GM10847 (cell line): ENCODE data around the gene ORM1.
"Not testable (repeated sequence)": the region's sequence is repeated elsewhere in the genome, so short reads cannot be mapped to it uniquely, and the experiment has no call there.

Source experiments
- POLR2A ChIP-seq: IDR thresholded peaks from 2 replicates; pipeline ENCODE4 v1.6.1; 2011; ENCODE audit not compliant: insufficient read length; ENCODE audit errors: extremely low read depth

Gene ORM1

GRCh38 chr9:114322831-114323531 lies at the start of gene ORM1:
Gene ORM1 (plus strand): TSS chr9:114323098. CDS start chr9:114323134, 36 bp downstream.
- not testable (repeated sequence) for TF ChIP-seq POLR2A

GRCh38 chr9:114273461-114273881 lies 49.4 kb upstream of the ORM1 start:
- TF ChIP-seq POLR2A: no peak

- TF ChIP-seq POLR2A: no peak
Observed at GRCh38 chr9:114274217-114274616, 48.7 kb upstream of the ORM1 start.

GRCh38 chr9:114275246-114276004 lies 47.5 kb upstream of the ORM1 start:
- no peak for TF ChIP-seq POLR2A

GRCh38 chr9:114276908-114277821 lies 45.7 kb upstream of the ORM1 start:
- TF ChIP-seq POLR2A: no peak

GRCh38 chr9:114278356-114278755 lies 44.5 kb upstream of the ORM1 start:
- no peak for TF ChIP-seq POLR2A

- TF ChIP-seq POLR2A: no peak
Observed at GRCh38 chr9:114278881-114279570, 43.9 kb upstream of the ORM1 start.

GRCh38 chr9:114279693-114280092 lies 43.2 kb upstream of the ORM1 start:
- TF ChIP-seq POLR2A: no peak

- no peak for TF ChIP-seq POLR2A
Observed at GRCh38 chr9:114280636-114281472, 42.0 kb upstream of the ORM1 start.

- TF ChIP-seq POLR2A: no peak
Observed at GRCh38 chr9:114281473-114282103, 41.3 kb upstream of the ORM1 start.

- no peak for TF ChIP-seq POLR2A
Observed at GRCh38 chr9:114282104-114282485, 40.8 kb upstream of the ORM1 start.

GRCh38 chr9:114282507-114282906 lies 40.4 kb upstream of the ORM1 start:
- no peak for TF ChIP-seq POLR2A

GRCh38 chr9:114282926-114283325 lies 40.0 kb upstream of the ORM1 start:
- TF ChIP-seq POLR2A: no peak

- TF ChIP-seq POLR2A: no peak
Observed at GRCh38 chr9:114283551-114284111, 39.3 kb upstream of the ORM1 start.
